22Rv1 (cell line): Measurements from ENCODE around the gene UBE3B.

ENCODE experiments used
- CTCF ChIP-seq: fragments of 450-650 bp; IDR thresholded peaks from 2 replicates; pipeline ENCODE4 v1.5.1; 2017; ENCODE audit warnings: mild to moderate bottlenecking
- ZFX ChIP-seq: fragments of 450-650 bp; IDR thresholded peaks from 2 replicates; pipeline ENCODE4 v1.6.1; 2017; ENCODE audit warnings: antibody characterized with exemption, borderline replicate concordance

GRCh38 chr12:109448272-109448671 is 29.2 kb upstream of the UBE3B start:
- TF ChIP-seq CTCF (no peak), ZFX (no peak)
